GM12891 (cell line): ENCODE data around the gene KICS2.
A peak's percentile ranks its signal among the peaks of the same experiment; 100 is the strongest.
"Not testable (repeated sequence)": the region's sequence is repeated elsewhere in the genome, so short reads cannot be mapped to it uniquely, and the experiment has no call there.

Source experiments
- DNase-seq: peaks from one replicate; pipeline ENCODE4 v3.0.0; 2011; ENCODE audit warnings: low spot score; ENCODE audit not compliant: insufficient read length
- FAIRE-seq: peaks from 2 replicates; lab custom pipeline; 2011; peaks lifted over from hg19 to GRCh38; lab: Jason Lieb, UNC
- PAX5 ChIP-seq: IDR thresholded peaks from 2 replicates; pipeline ENCODE4 v1.6.1; 2011; ENCODE audit warnings: low read length, moderate library complexity, mild to moderate bottlenecking; ENCODE audit not compliant: insufficient read depth, severe bottlenecking
- POLR2A ChIP-seq: IDR thresholded peaks from 2 replicates; pipeline ENCODE4 v1.6.1; 2011; ENCODE audit warnings: low read depth, low read length, control low read depth
- POLR2AphosphoS5 ChIP-seq: IDR thresholded peaks from 2 replicates; pipeline ENCODE4 v1.6.1; 2011; ENCODE audit warnings: low read depth, low read length, control low read depth
- POU2F2 ChIP-seq: IDR thresholded peaks from 2 replicates; pipeline ENCODE4 v1.6.1; 2011; ENCODE audit warnings: low read depth, mild to moderate bottlenecking, control low read depth, low read length, moderate library complexity
- SPI1 ChIP-seq: IDR thresholded peaks from 2 replicates; pipeline ENCODE4 v1.6.1; 2011; ENCODE audit warnings: low read depth, low read length, control low read depth
- TAF1 ChIP-seq: IDR thresholded peaks from 2 replicates; pipeline ENCODE4 v1.6.1; 2011; ENCODE audit warnings: low read depth, low read length, control low read depth

Gene KICS2

DNA sequence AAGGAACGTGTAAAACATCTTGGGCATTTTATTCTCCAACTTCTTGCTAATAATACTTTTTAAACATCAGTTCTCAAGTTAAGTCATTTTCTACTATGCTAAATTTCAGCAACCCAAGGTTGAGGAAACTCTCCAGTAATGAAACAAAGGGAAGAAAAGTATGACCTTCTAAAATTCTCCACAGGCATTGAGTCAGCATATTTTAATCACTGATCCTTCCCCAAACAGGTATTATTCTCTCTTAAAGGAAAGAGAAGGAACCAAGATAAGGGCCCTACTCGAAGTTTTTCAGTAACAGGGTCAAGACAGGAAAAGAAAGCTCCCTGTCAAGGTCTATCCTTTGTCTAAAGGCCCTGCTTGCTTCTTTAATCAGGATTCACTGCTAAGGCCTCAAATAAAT lies 3.0 kb downstream of the KICS2 start:
- no peak for TF ChIP-seq POLR2A
- TF ChIP-seq POLR2AphosphoS5 = no peak
- no peak for TF ChIP-seq PAX5
- no peak for TF ChIP-seq POU2F2
- no peak for TF ChIP-seq TAF1
- no peak for TF ChIP-seq SPI1
- FAIRE-seq = no peak
- DNase-seq = no peak

DNA sequence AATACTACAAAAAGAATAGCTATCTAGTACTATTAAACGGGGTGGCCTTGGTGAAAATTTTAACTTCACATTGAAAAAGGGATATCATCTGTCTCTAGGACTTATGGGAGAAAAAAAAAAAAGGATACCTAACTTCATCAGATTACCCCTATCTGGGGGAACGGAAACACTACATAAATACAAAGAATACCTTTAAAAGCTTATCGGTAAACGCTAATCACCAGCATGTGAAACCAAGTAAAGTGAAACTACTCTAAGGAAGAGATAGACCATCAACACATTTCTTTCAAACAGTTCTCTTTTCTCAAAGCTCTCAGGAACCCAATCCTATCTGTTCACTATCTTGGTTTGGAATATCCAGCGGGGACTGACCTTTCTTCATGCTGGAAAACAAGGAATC lies 3.5 kb downstream of the KICS2 start:
- FAIRE-seq = peak; percentile 40
- DNase-seq = no peak
- no peak for TF ChIP-seq TAF1
- TF ChIP-seq SPI1 = 0 out of 2 replicates have a peak, but pooled peaks have one; percentile 16

DNA sequence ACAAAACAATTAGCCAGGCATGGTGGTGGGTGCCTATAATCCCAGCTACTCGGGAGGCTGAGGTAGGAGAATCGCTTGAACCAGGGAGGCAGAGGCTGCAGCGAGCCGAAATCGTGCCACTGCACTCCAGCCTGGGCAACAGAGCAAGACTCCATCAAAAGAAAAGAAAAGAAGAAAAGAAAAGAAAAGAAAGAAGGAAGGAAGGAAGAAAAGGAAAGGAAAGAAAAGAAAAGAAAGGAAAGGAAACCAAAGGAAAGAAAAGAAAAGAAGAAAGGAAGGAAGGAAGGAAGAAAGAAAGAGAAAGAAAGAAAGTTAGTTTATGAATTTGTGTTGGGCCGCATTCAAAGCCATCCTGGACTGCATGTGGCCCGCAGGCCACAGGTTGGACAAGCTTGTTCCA lies 4.5 kb downstream of the KICS2 start:
- not testable (repeated sequence) for DNase-seq, FAIRE-seq

DNA sequence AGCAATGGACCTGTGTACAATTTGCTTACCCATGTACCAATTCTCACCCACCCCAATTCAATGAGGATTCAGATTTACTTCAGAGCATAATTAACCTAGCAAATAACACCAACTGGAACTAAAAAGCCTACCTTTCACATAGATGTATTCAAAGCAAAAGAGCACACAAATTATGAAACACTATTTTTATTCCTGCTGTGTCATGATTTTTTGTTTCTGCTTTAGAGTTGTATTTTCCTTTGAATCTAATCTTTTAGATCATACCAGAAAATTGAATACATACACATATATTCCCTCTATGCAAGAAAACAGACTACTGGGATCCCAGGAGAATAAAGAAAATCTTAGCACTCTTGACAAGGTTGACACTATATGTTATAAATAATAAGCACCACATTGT lies 5.9 kb downstream of the KICS2 start:
- DNase-seq (no peak), FAIRE-seq (no peak)
- TF ChIP-seq SPI1 (no peak), PAX5 (no peak), POLR2AphosphoS5 (no peak), POU2F2 (no peak), POLR2A (no peak), TAF1 (no peak)

DNA sequence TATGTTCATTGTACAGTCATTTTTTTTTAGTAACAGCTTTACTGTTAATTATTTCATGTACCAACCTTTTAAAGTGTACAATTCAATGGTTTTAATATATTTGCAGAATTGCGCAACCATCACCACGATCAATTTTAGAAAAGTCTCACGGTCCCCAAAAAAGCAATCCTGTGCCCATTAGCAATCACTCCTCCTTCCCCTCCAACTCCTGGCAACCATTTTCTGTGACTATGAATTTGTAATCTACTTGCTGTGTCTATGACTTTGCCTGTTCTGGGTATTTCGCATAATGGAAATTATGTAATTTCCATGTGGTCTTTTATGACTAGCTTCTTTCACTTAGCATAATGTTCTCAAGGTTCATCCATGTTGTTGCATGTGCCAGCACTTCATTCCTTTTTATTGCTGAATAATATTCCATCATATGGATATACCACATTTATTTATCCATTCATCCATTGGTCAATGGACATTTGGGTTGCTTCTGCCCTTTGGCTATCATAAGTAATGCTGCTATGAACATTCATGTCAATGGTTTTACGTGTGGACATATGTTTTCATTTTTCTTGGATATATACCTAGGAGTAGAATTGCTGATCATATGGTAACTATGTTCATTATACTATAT lies 9.9 kb downstream of the KICS2 start:
- no peak for DNase-seq
- TF ChIP-seq TAF1 (no peak), POU2F2 (no peak), POLR2A (no peak), PAX5 (no peak), SPI1 (no peak), POLR2AphosphoS5 (no peak)
- no peak for FAIRE-seq

DNA sequence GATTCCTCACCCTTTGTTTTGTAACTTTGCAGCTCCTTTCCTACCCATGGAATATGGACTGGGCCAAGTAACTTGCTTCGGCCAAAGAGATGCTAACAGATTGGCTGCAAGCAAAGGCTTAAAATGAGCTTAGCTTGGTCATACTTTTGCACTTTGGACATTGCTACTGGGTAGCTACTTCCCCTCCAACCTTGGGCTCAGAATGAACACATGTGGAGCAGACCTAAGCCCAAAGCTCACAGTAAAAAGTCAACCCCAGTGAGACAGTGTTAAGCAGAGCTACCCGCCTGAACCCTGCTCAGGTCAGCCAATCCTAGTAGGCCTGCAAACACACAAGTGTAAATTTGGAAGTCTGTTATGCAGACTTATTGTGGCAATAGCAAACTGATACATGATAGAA lies 14.6 kb downstream of the KICS2 start:
- TF ChIP-seq PAX5 = no peak
- TF ChIP-seq POLR2AphosphoS5 = no peak
- no peak for TF ChIP-seq TAF1
- TF ChIP-seq POU2F2 = no peak
- TF ChIP-seq SPI1 = no peak
- no peak for TF ChIP-seq POLR2A
- DNase-seq (no peak), FAIRE-seq (no peak)

DNA sequence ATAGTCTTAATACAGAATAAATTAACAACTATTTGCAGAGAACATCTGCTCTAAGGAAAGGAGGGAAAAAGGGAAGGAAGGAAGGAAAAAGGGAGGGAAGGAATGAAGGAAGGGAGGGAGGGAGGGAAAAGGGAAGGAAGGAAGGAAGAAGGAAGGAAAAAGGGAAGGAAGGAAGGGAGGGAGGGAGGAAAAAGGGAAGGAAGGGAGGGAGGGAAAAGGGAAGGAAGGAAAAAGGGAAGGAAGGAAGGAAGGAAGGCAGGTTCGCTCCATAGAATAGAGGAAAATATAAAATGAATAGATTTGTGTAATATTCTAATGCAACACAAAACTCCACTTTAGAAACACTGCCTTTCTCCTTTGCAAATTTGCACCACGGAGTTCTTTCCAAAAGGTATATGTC lies 16.6 kb downstream of the KICS2 start:
- TF ChIP-seq POLR2AphosphoS5 (no peak), TAF1 (no peak)
- no peak for FAIRE-seq
- no peak for DNase-seq

DNA sequence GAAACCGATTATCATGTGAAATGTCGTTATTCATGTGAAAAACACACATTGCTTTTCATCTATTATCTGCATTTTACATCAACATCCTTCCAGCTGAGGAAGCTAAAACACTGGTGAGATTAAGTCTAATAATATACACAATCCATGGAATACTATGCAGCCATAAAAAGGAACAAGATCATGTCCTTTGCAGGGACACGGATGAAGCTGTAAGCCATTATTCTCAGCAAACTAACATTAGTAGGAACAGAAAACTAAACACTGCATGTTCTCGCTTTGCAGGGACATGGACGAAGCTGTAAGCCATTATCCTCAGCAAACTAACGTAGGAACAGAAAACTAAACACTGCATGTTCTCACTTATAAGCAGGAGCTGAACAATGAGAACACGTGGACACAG lies 18.3 kb downstream of the KICS2 start:
- no peak for DNase-seq
- no peak for TF ChIP-seq SPI1
- no peak for TF ChIP-seq PAX5
- peak; percentile 5 for FAIRE-seq

DNA sequence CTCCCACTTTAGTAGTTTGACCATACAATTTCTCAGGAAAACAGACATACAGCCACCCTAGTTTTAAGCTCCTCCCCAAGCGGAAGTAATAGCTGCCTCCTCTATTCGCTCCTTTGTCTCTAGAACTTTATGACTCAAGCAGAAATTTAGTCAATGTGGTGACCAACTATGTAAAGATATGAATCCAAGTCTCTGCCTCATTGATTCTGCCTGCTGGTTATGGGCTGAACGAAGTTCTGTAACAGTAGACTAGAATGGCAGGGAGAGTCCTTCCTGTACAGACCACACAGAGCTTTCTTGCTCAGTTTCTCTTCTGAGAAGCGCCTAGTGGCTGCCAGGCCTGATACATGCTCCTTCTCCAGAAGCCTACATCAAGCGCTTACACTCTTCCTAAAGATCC lies 19.1 kb downstream of the KICS2 start:
- FAIRE-seq = no peak
- DNase-seq = no peak
- no peak for TF ChIP-seq POLR2A
- no peak for TF ChIP-seq TAF1
- no peak for TF ChIP-seq POLR2AphosphoS5

DNA sequence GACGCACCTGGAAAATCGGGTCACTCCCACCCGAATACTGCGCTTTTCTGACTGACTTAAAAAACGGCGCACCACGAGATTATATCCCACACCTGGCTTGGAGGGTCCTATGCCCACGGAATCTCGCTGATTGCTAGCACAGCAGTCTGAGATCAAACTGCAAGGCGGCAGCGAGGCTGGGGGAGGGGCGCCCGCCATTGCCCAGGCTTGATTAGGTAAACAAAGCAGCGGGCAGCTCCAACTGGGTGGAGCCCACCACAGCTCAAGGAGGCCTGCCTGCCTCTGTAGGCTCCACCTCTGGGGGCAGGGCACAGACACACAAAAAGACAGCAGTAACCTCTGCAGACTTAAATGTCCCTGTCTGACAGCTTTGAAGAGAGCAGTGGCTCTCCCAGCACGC lies 26.3 kb downstream of the KICS2 start:
- not testable (repeated sequence) for FAIRE-seq, DNase-seq

DNA sequence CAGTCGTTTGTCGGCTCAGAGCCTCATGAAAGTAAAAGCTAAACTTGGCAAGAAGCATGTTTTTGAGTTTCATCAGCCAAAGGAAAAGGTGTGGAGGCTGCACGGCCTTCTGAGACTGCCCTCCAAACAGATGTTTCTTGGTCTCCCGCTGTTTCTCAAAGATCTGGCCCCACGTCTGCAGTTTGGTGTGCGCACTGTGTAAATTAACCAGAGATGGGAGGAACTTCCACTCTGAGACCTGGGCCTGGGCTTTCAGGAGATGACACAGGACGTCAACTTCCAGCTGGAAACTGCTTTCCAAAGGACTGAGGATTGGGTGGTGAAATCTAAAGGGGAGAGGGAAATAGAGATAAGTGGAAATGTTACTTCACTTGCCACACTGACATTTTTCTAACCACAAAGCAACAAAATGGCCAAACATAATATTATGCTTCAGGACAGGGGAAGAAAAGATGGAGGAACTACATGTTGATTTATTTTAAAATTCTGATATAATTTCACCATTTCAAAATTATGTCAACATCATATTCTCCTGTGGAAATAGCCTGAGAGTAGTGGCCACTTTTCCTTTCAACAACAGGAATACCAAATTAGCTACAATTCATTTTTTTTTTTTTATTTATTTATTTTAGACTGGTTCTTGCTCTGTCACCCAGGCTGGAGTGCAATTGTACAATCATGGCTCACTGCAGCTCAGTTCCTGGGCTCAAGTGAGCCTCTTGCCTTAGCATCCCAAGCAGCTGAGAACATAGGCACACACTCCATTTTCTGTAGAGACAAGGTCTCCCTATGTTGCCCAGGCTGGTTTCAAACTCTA lies 27.6 kb downstream of the KICS2 start:
- TF ChIP-seq SPI1 (no peak), PAX5 (no peak), POU2F2 (no peak), TAF1 (no peak), POLR2A (no peak), POLR2AphosphoS5 (no peak)
- FAIRE-seq = no peak
- DNase-seq = no peak
